GM18868 (cell line): Measurements from ENCODE around the gene PYGM.

Experiments
- ATAC-seq: cut with Tn5 transposase; IDR thresholded peaks from one replicate; pipeline ENCODE4 v1.9.1; 2021; ENCODE audit warnings: mild to moderate bottlenecking, moderate library complexity; ENCODE audit not compliant: unreplicated experiment

The PYGM gene

GRCh38 chr11:64769283-64769682, 9.5 kb upstream of the PYGM start:
- ATAC-seq = no peak

- ATAC-seq = no peak
These were observed 8.5 kb upstream of the PYGM start for GRCh38 chr11:64768300-64768694.

GRCh38 chr11:64767344-64768299, 7.8 kb upstream of the PYGM start:
- ATAC-seq = no peak

GRCh38 chr11:64766881-64767280, 7.1 kb upstream of the PYGM start:
- no peak for ATAC-seq

- ATAC-seq = no peak
These were observed 6.3 kb upstream of the PYGM start for GRCh38 chr11:64765851-64766665.

- no peak for ATAC-seq
These were observed 5.6 kb upstream of the PYGM start for GRCh38 chr11:64765291-64765850.

GRCh38 chr11:64764753-64765152, 5.0 kb upstream of the PYGM start:
- no peak for ATAC-seq

GRCh38 chr11:64764040-64764611, 4.4 kb upstream of the PYGM start:
- no peak for ATAC-seq

- ATAC-seq = no peak
These were observed 3.8 kb upstream of the PYGM start for GRCh38 chr11:64763526-64764039.

- no peak for ATAC-seq
These were observed 3.1 kb upstream of the PYGM start for GRCh38 chr11:64762674-64763525.

GRCh38 chr11:64762277-64762673, 2.5 kb upstream of the PYGM start:
- no peak for ATAC-seq

GRCh38 chr11:64760759-64761420, 1.1 kb upstream of the PYGM start:
- no peak for ATAC-seq

- ATAC-seq = no peak
These were observed 548 bp downstream of the PYGM start for GRCh38 chr11:64759131-64759721.

GRCh38 chr11:64758330-64759079, 1.3 kb downstream of the PYGM start:
- no peak for ATAC-seq

GRCh38 chr11:64757549-64758329, 2.0 kb downstream of the PYGM start:
- no peak for ATAC-seq

- ATAC-seq = no peak
These were observed 4.0 kb downstream of the PYGM start for GRCh38 chr11:64755681-64756361.
